ENCODE measurements around the gene AGAP9.
"Not testable (repeated sequence)": the region's sequence is repeated elsewhere in the genome, so short reads cannot be mapped to it uniquely, and the experiment has no call there.

The AGAP9 gene

GRCh38 chr10:47456794-47457527 is 66.5 kb downstream of the AGAP9 start:
- DNase-seq (ENCODE audit: low spot score), result no peak

GRCh38 chr10:47456079-47456785 is 67.2 kb downstream of the AGAP9 start:
- DNase-seq (ENCODE audit: low spot score), result no peak

DNA sequence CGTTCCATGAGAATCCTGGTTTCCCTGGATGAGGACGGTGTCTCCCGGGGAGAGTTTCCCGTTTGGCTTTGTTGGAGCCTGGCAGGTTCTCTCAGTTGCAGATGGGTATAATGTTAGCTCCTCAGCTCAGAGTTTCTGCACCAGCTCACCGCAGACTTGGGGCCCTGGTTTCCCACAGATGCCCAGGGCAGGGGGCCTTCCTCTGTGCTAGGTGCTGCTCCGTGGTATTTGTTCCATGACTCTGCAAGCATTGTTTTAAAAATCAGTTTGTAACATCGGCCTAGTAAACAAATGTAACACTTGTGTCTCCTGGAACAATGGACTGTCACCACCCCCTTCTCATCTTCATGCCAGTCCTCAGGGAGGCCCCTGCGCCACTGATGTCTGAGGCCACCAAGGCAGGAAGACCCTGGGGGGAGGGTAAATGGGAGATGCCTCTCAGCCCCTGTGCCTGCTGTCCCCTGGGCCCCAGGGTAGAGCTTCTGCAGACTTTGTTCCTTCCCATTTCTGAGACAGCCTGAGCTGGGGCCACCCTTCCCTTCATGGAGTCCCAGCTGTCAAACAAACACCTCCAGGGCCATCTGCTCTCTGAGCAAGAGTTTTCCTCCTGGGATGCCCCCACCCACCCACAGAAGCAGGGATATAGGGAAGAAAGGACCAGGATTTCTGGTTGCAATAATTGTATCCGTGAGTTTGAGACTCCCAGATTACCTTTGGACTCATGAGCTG is 67.9 kb downstream of the AGAP9 start:
- DNase-seq (ENCODE audit: low spot score), result not testable (repeated sequence)

DNA sequence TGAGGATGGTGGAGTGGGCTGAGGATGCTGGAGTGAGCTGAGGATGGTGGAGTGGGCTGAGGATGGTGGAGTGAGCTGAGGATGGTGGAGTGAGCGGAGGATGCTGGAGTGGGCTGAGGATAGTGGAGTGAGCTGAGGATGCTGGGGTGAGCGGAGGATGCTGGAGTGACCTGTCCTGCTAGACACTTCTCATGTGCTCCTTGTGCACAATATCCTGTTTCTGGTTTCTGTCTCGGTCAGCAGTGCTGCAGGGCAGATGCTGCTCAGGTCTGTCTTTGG is 68.7 kb downstream of the AGAP9 start:
- DNase-seq (ENCODE audit: low spot score), result no peak

DNA sequence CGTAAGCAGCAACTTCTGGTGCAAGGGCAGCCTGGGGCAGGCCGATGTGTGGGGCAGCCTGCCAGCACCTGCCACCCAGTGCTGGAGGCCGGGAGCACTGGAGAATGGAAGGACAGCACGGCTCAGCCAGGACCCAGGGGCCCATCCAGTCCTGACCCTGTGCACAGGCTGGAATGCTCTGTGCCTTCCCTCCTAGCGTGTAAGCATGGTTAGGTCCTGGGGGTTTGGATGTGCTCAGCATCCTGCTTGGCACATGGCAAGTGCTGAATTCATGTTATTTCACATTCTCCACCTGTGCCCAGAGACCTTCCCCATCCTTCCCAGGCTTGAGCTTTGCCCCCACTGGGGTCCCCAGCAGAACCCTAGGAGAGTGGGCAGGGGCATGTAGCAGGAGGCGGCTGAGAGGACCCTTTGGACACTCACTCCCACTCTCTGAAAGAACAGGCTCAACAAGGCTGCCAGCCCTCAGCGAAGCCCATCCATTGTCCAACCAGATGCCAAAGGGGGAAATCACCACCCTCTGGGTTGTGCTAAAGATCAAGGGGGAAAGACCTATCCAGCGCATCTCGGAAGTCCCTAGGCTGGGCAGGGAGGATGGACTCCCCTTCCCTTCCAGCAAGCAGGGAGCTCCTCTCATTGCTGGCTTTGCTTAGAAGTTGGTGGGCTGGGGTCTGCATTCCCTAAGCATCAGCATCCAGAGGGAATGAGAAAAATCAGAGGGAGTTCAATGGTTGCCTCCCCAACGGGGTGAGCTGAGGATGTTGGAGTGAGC is 69.2 kb downstream of the AGAP9 start:
- no peak for DNase-seq (ENCODE audit: low spot score)

GRCh38 chr10:47453141-47454007 is 70.1 kb downstream of the AGAP9 start:
- no peak for DNase-seq (ENCODE audit: low spot score)

DNA sequence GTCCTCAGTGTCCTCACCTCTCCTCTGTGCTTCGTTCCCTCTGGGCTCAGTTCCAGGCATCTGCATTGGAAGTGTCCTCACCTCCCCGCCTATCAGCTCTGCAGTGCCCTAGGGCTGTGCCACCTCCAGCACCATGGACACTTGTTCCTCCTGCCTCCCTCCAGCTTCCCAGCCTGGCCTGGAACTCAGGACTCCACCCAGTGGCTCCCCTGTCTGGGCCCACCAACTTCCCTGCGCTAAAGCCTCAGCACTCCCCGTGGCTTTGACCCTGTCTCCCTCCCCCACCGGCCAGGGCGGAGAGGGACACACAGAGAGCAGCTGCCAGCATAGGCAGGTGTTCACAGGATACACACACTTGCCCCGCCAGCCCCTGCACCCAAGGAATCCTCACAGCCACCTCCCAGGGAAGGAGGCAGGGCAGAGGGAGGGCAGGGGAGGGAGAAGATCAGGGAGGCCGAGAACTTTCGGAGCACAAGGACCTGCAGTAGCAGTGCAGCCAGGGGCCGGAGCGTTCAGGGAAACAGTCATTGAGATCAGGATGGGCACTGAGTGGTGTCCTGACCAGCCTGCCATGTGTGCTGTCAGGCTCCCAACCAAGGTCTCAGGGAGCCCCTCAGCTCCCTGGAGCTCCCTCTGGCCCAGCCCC is 70.8 kb downstream of the AGAP9 start:
- DNase-seq (ENCODE audit: low spot score), result no peak

DNA sequence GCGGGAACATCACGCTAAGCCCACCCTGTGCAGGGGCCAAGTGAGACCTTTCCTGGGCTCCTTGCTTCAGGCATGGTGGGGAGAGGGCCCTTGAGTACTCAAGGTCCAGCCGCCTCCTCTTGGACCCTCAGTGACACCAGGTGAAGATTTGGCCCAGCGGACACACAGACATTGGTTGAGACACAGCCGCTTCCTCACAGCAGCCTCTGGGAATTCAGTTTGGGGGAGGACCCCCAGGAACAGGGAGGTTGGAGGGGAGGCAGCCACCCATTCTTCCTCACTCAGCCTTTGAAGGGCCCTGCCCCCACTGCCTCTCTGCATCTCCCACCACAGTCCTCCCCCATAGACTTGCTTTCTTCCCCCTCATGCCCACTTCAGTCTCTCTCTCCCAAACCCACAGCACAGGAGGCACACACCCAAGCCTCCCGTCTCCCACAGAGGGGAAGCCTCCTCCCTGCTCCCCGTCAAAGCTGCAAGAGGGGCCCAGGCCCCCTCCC is 71.4 kb downstream of the AGAP9 start:
- no peak for DNase-seq (ENCODE audit: low spot score)
